Measurements from ENCODE around the gene BDKRB2. TPM values are rescaled to one million over a fixed set of nuclear protein-coding genes. Genes with fewer than 3 reads are reported as not detected.

Gene BDKRB2
- total RNA-seq, 1 donor from 2014 or later, result not detected

GRCh38 chr14:96195441-96196081, 9.1 kb upstream of the BDKRB2 start:
- no peaks in the 10 kb centered on the region for H3K36me3 Mint-ChIP-seq (ENCODE audit: low read depth)

GRCh38 chr14:96197163-96197852, 7.3 kb upstream of the BDKRB2 start:
- POLR2A ChIA-PET, result no interaction called here

More at GRCh38 chr14:96195441-96196081, 9.1 kb upstream of the BDKRB2 start:
- no peak for ATAC-seq (ENCODE audit: low read depth)
- ChIA-PET CTCF (no interaction called here), POLR2A (no interaction called here)
- no peak overlapping the region for H3K27ac Mint-ChIP-seq
- intact Hi-C loops (cut with micrococcal nuclease), result no loop called here
- peaks cover 4% of the 10 kb centered on the region for H3K4me1 Mint-ChIP-seq
- H3K27me3 Mint-ChIP-seq, result peaks cover 13% of the 10 kb centered on the region
- TF ChIP-seq CTCF (IDR thresholded peaks at IDR 0.05), result no peak
- no peak for DNase-seq
- H3K9me3 Mint-ChIP-seq, result no peaks in the 10 kb centered on the region
- H3K4me3 Mint-ChIP-seq, result no peak overlapping the region

GRCh38 chr14:96197969-96198368, 6.7 kb upstream of the BDKRB2 start:
- peaks cover 21% of the 10 kb centered on the region for H3K27me3 Mint-ChIP-seq
- CTCF ChIA-PET, result no interaction called here
- no peaks in the 10 kb centered on the region for H3K9me3 Mint-ChIP-seq
- intact Hi-C loops (cut with micrococcal nuclease), result no loop called here
- H3K4me1 Mint-ChIP-seq, result peaks cover 4% of the 10 kb centered on the region
- no peak for DNase-seq
- TF ChIP-seq CTCF (IDR thresholded peaks at IDR 0.05), result no peak
- POLR2A ChIA-PET, result no interaction called here
- ATAC-seq (ENCODE audit: low read depth), result no peak
- H3K4me3 Mint-ChIP-seq, result no peak overlapping the region
- H3K27ac Mint-ChIP-seq, result no peak overlapping the region
- H3K36me3 Mint-ChIP-seq (ENCODE audit: low read depth), result no peaks in the 10 kb centered on the region

More at GRCh38 chr14:96197163-96197852, 7.3 kb upstream of the BDKRB2 start:
- TF ChIP-seq CTCF (IDR thresholded peaks at IDR 0.05), result no peak
- ATAC-seq (ENCODE audit: low read depth) (no peak), DNase-seq (no peak)
- H3K27me3 Mint-ChIP-seq, result peaks cover 19% of the 10 kb centered on the region
- peaks cover 4% of the 10 kb centered on the region for H3K4me1 Mint-ChIP-seq
- no peak overlapping the region for H3K4me3 Mint-ChIP-seq
- CTCF ChIA-PET, result no interaction called here
- H3K27ac Mint-ChIP-seq, result no peak overlapping the region
- no peaks in the 10 kb centered on the region for H3K36me3 Mint-ChIP-seq (ENCODE audit: low read depth)
- intact Hi-C loops (cut with micrococcal nuclease), result no loop called here
- no peaks in the 10 kb centered on the region for H3K9me3 Mint-ChIP-seq

DNA sequence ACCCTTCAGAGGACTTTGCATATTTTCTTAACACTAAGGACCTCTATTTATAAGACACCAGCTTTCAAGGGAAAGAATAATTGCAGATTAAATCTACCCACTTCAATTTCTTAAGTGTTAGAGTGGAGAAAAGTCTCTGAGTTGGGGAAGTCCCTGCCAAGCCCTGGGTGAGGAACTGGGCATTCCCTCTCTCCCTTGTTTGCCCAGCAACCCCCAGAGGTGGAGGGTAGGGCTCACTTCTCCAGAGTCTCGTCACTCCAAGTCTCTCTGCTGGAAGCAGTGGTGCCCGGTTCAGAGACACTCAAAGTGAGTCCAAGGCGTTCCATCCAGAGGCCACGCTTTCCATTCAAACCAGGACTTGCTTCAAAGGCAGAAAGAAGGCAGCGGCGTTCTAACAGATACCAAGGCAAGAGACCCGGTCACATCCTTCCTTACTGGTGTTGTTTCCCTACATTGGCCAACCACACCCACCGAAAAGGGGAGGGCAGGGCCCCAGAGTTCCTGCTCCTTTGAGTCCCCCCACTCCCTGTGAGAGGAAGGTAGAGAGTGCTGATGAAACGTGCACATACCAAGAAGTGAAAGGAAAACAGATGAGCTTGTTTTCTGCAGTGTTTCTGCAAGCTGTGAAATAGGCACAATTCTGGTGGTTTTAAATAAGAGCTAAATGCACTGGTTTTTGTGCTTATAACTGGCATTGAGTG, 6.1 kb upstream of the BDKRB2 start:
- intact Hi-C loops (cut with micrococcal nuclease), result no loop called here
- no peaks in the 10 kb centered on the region for H3K36me3 Mint-ChIP-seq (ENCODE audit: low read depth)
- no peak for DNase-seq
- peaks cover 4% of the 10 kb centered on the region for H3K4me1 Mint-ChIP-seq
- TF ChIP-seq CTCF (IDR thresholded peaks at IDR 0.05), result no peak
- CTCF ChIA-PET, result no interaction called here
- H3K9me3 Mint-ChIP-seq, result no peaks in the 10 kb centered on the region
- peaks cover 26% of the 10 kb centered on the region for H3K27me3 Mint-ChIP-seq
- no peak overlapping the region for H3K4me3 Mint-ChIP-seq
- POLR2A ChIA-PET, result no interaction called here
- H3K27ac Mint-ChIP-seq, result no peak overlapping the region
- no peak for ATAC-seq (ENCODE audit: low read depth)

- ChIA-PET CTCF (no interaction called here), POLR2A (no interaction called here)
- H3K27ac Mint-ChIP-seq, result no peak overlapping the region
- ATAC-seq (ENCODE audit: low read depth), result no peak
- intact Hi-C loops (cut with micrococcal nuclease), result no loop called here
- no peaks in the 10 kb centered on the region for H3K9me3 Mint-ChIP-seq
- no peaks in the 10 kb centered on the region for H3K36me3 Mint-ChIP-seq (ENCODE audit: low read depth)
- H3K4me1 Mint-ChIP-seq, result peaks cover 10% of the 10 kb centered on the region
- DNase-seq, result no peak
- no peak overlapping the region for H3K4me3 Mint-ChIP-seq
- H3K27me3 Mint-ChIP-seq, result peaks cover 35% of the 10 kb centered on the region
- TF ChIP-seq CTCF (IDR thresholded peaks at IDR 0.05), result no peak
Observed at GRCh38 chr14:96201157-96201556, 3.5 kb upstream of the BDKRB2 start.

Data from activated B cell treated with CpG ODN at 0.5 μM for 24 hours (primary cell).